K562 (cell line): ENCODE data around the gene FBXW11. TPM values are rescaled to one million over a fixed set of nuclear protein-coding genes. Genes with fewer than 3 reads are reported as not detected.

Experiments used
- ATAC-seq: fragments of 200-7000 bp; cut with Tn5 transposase; 3 replicates; pipeline ENCODE4 v1.9.1; 2020; ENCODE audit warnings: moderate library complexity
- BruUV-seq: library from RNA; stranded (reverse); fragments of 400-500 nt; replicated peaks from 2 replicates; lab custom pipeline; 2021; lab: Mats Ljungman, UMichigan
- CTCF ChIA-PET: fragments of 300-600 bp; formaldehyde crosslinking; extraction: SDS; loops from one replicate; lab custom pipeline; 2021; ENCODE audit warnings: low intra/inter-chr PET ratio; lab: Yijun Ruan, JAX
- POLR2A ChIA-PET: fragments of 300-600, 350-650 bp; sonication (Branson Sonifier 250); formaldehyde crosslinking; extraction: SDS; loops from one replicate; lab custom pipeline; 2021; ENCODE audit warnings: antibody characterized with exemption, inconsistent platforms; lab: Yijun Ruan, JAX
- DNase-seq, 4 experiments: peaks; one replicate each; pipeline versions ENCODE4 v3.0.0 to v3.0.0-alpha.2; 2011 to 2018; ENCODE audit warnings: low spot score in 3 of 4, mixed read lengths in 3 of 4; ENCODE audit errors: extremely low read depth in 1 of 4
- FAIRE-seq: peaks from 2 replicates; lab custom pipeline; 2011; peaks lifted over from hg19 to GRCh38; lab: Jason Lieb, UNC
- H2AFZ ChIP-seq: 2 replicates; pipeline ENCODE4 v1.6.0; 2011; ENCODE audit warnings: low read depth, low read length, control low read depth, inconsistent platforms
- H3K27ac ChIP-seq: fragments of 200-600 bp; 3 replicates; pipeline ENCODE4 v1.8.0; 2011; ENCODE audit warnings: low read depth, mild to moderate bottlenecking, control low read depth, inconsistent platforms, low read length, moderate library complexity, mixed read lengths; ENCODE audit errors: extremely low read depth
- H3K27me3 ChIP-seq, 2 experiments: fragments of 300-600 bp in 1 of 2; 2 replicates in 1 of 2; 3 replicates in 1 of 2; pipeline versions ENCODE4 v1.6.0 to v1.8.0; 2011; ENCODE audit warnings: inconsistent platforms in 2 of 2, low read length in 2 of 2, mild to moderate bottlenecking in 1 of 2, mixed read lengths in 1 of 2, moderate library complexity in 1 of 2; ENCODE audit not compliant: control insufficient read depth in 2 of 2, insufficient read depth in 2 of 2
- H3K36me3 ChIP-seq: fragments of 300-600 bp; 3 replicates; pipeline ENCODE4 v1.8.0; 2011; ENCODE audit warnings: mild to moderate bottlenecking, low read length, inconsistent platforms; ENCODE audit not compliant: control insufficient read depth, insufficient read depth
- H3K4me1 ChIP-seq, 2 experiments: fragments of 200-600 bp in 1 of 2; replicated peaks in 1 of 2; 2 replicates in 1 of 2; 3 replicates in 1 of 2; pipeline versions ENCODE4 v1.5.1 to v1.8.0; 2011; ENCODE audit warnings: inconsistent platforms in 2 of 2, low read length in 2 of 2, mild to moderate bottlenecking in 1 of 2, mixed read lengths in 1 of 2, moderate library complexity in 1 of 2; ENCODE audit not compliant: control insufficient read depth in 2 of 2, insufficient read depth in 2 of 2
- H3K4me2 ChIP-seq: 2 replicates; pipeline ENCODE4 v1.6.1; 2011; ENCODE audit warnings: low read length, control low read depth, inconsistent platforms, mixed read lengths; ENCODE audit not compliant: insufficient read depth
- H3K4me3 ChIP-seq: fragments of 200-600 bp; sonication (generic), shearing (Covaris generic); 2 replicates; pipeline ENCODE4 v1.5.1; 2016; ENCODE audit warnings: control low read depth, inconsistent platforms
- H3K79me2 ChIP-seq: fragments of 200-600 bp; 3 replicates; pipeline ENCODE4 v1.8.0; 2011; ENCODE audit warnings: low read length, inconsistent platforms; ENCODE audit not compliant: control insufficient read depth, insufficient read depth
- H3K9ac ChIP-seq, 2 experiments: 2 replicates each; pipeline versions ENCODE4 v1.6.0 to v1.6.1; 2011; ENCODE audit warnings: low read depth in 2 of 2, low read length in 2 of 2, control low read depth in 1 of 2, inconsistent platforms in 1 of 2, mild to moderate bottlenecking in 1 of 2, mixed read lengths in 1 of 2; ENCODE audit not compliant: insufficient read depth in 1 of 2
- H3K9me1 ChIP-seq: one replicate; pipeline ENCODE4 v1.6.0; 2011; ENCODE audit warnings: inconsistent platforms, mild to moderate bottlenecking, low read length, moderate library complexity; ENCODE audit not compliant: control insufficient read depth, insufficient read depth
- H3K9me3 ChIP-seq: replicated peaks from 2 replicates; pipeline ENCODE4 v1.5.1; 2011; ENCODE audit warnings: low read depth, low read length, inconsistent platforms; ENCODE audit not compliant: control insufficient read depth, insufficient read depth
- H4K20me1 ChIP-seq: replicated peaks from 2 replicates; pipeline ENCODE4 v1.6.1; 2011; ENCODE audit warnings: low read length, inconsistent platforms, mixed read lengths; ENCODE audit not compliant: control insufficient read depth, insufficient read depth
- BDP1 ChIP-seq: IDR thresholded peaks from 3 replicates; pipeline ENCODE4 v1.6.1; 2011; ENCODE audit not compliant: insufficient read length, insufficient read depth
- C11orf30 ChIP-seq: fragments of 450-650 bp; IDR thresholded peaks from 2 replicates; pipeline ENCODE4 v1.6.1; 2016; ENCODE audit warnings: low read depth, mild to moderate bottlenecking
- GATA2 ChIP-seq: sonication (generic); formaldehyde crosslinking; IDR thresholded peaks from 2 replicates; pipeline ENCODE4 v1.4.0; 2020; ENCODE audit warnings: mild to moderate bottlenecking, missing genetic modification reagents
- HIVEP1 ChIP-seq: fragments of 250-450 bp; sonication (Bioruptor Pico); IDR thresholded peaks from 2 replicates; pipeline ENCODE4 v1.4.0; 2020; ENCODE audit warnings: mild to moderate bottlenecking
- KDM1A ChIP-seq, 2 experiments: fragments of 450-650 bp; IDR thresholded peaks; 2 replicates each; pipeline ENCODE4 v1.6.1; 2016; ENCODE audit warnings: mild to moderate bottlenecking in 2 of 2
- MAFF ChIP-seq: IDR thresholded peaks from 2 replicates; pipeline ENCODE4 v1.6.1; 2012; ENCODE audit warnings: low read length, improper control_type of control experiment
- MAFG ChIP-seq: fragments of 450-650 bp; conservative IDR thresholded peaks from 2 replicates; pipeline ENCODE4 v1.6.1; 2016; ENCODE audit warnings: missing genetic modification characterization, missing compliant biosample characterization
- MAFK ChIP-seq: IDR thresholded peaks from 2 replicates; pipeline ENCODE4 v1.6.1; 2011; ENCODE audit warnings: low read length, improper control_type of control experiment
- MEF2D ChIP-seq: conservative IDR thresholded peaks from 2 replicates; pipeline ENCODE4 v1.6.1; 2016; ENCODE audit warnings: low read depth, missing genetic modification characterization, missing compliant biosample characterization
- MEIS2 ChIP-seq: fragments of 450-650 bp; IDR thresholded peaks from 2 replicates; pipeline ENCODE4 v1.6.1; 2014; ENCODE audit warnings: mild to moderate bottlenecking; ENCODE audit not compliant: partially characterized antibody
- NR2C2 ChIP-seq, 2 experiments: fragments of 200-800 bp in 1 of 2; sonication (Bioruptor generic) in 1 of 2; sonication (generic) in 1 of 2; formaldehyde crosslinking in 1 of 2; IDR thresholded peaks; 2 replicates each; pipeline versions ENCODE4 v1.6.1 to v1.8.0; 2016 to 2022; ENCODE audit warnings: mild to moderate bottlenecking in 1 of 2, missing compliant biosample characterization in 1 of 2, missing genetic modification characterization in 1 of 2, missing genetic modification reagents in 1 of 2
- PHF21A ChIP-seq: fragments of 450-650 bp; IDR thresholded peaks from 2 replicates; pipeline ENCODE4 v1.6.1; 2017; ENCODE audit warnings: low read depth, borderline replicate concordance
- ZBED1 ChIP-seq: IDR thresholded peaks from 2 replicates; pipeline ENCODE4 v1.6.1; 2014
- ZBTB1 ChIP-seq: sonication (generic); formaldehyde crosslinking; IDR thresholded peaks from 2 replicates; pipeline ENCODE4 v1.8.1; 2023; ENCODE audit warnings: missing genetic modification reagents, low read depth, mild to moderate bottlenecking, borderline replicate concordance
- ZEB2 ChIP-seq: fragments of 450-650 bp; IDR thresholded peaks from 2 replicates; pipeline ENCODE4 v1.6.1; 2016
- ZNF24 ChIP-seq: fragments of 450-650 bp; IDR thresholded peaks from 2 replicates; pipeline ENCODE4 v1.6.1; 2016
- ZNF316 ChIP-seq: fragments of 450-650 bp; IDR thresholded peaks from 2 replicates; pipeline ENCODE4 v1.6.1; 2016
- ZNF41 ChIP-seq: fragments of 250-450 bp; sonication (Bioruptor Pico); conservative IDR thresholded peaks from 2 replicates; pipeline ENCODE4 v1.4.0; 2020; ENCODE audit warnings: mild to moderate bottlenecking
- ZNF561 ChIP-seq: fragments of 450-650 bp; formaldehyde crosslinking; conservative IDR thresholded peaks from 2 replicates; pipeline ENCODE4 v1.4.0; 2020; ENCODE audit warnings: mild to moderate bottlenecking, moderate library complexity
- WGBS: fragments of 100-300 bp; shearing (Covaris generic); methylation state at CpG from one replicate; pipeline ENCODE4 v1.1.6; 2016; ENCODE audit warnings: low coverage, mixed read lengths; ENCODE audit not compliant: insufficient coverage; ENCODE audit errors: missing lambda C conversion rate; 5-methylcytosine and 5-hydroxymethylcytosine counted together
- in situ Hi-C: fragments of 300-500 bp; cut with MboI; formaldehyde crosslinking; loops from 4 replicates; pipeline ENCODE4 v1.15.0; 2018; ENCODE audit warnings: inconsistent platforms, mixed read lengths
- intact Hi-C: fragments of 100-400 bp; cut with micrococcal nuclease; formaldehyde crosslinking; loops from 2 replicates; pipeline ENCODE4 v1.14.2; 2022
- polyA plus RNA-seq, 8 experiments: library from polyadenylated mRNA; depleted of rRNA in 4 of 8; stranded (reverse) in 5 of 8; unstranded in 3 of 8; fragments of >200 nt; fragmentation: Nextera tagmentation in 2 of 8; fragmentation: Illumina TruSeq in 1 of 8; extraction: Ambion mirVana in 2 of 8; extraction: Trizol in 1 of 8; gene quantifications; 2 replicates each; pipeline versions ENCODE4 v1.2.1 to v1.2.3, GENCODE V29; 2011 to 2014; ENCODE audit warnings: inconsistent platforms in 1 of 8, missing spikeins in 1 of 8
- total RNA-seq, 7 experiments: library from RNA; depleted of rRNA in 6 of 7; stranded (reverse); fragments of >200 nt in 6 of 7; fragmentation: Illumina TruSeq in 2 of 7; extraction: Trizol in 2 of 7; gene quantifications; 2 replicates each; pipeline versions ENCODE4 v1.2.1 to v1.2.3, GENCODE V29; 2011 to 2021; ENCODE audit warnings: low replicate concordance in 1 of 7
- TF ChIP-seq, protein P1 (sequence below), 3 experiments: fragments of 200-800 bp in 1 of 3; sonication (Bioruptor generic) in 1 of 3; sonication (generic) in 1 of 3; formaldehyde crosslinking in 1 of 3; IDR thresholded peaks; 2 replicates each; pipeline versions ENCODE4 v1.6.1 to v1.8.0; 2016 to 2022; ENCODE audit warnings: mild to moderate bottlenecking in 2 of 3, missing compliant biosample characterization in 2 of 3, missing genetic modification characterization in 2 of 3, missing genetic modification reagents in 1 of 3
- TF ChIP-seq, protein P2 (sequence below): fragments of 450-650 bp; IDR thresholded peaks from 2 replicates; pipeline ENCODE4 v1.7.1; 2018; ENCODE audit warnings: mild to moderate bottlenecking, low read depth; ENCODE audit not compliant: partially characterized antibody
- TF ChIP-seq, protein P3 (sequence below): fragments of 450-650 bp; IDR thresholded peaks from 2 replicates; pipeline ENCODE4 v1.6.1; 2016

FBXW11 gene
- total and polyA plus RNA-seq, 9 of the 15 experiments (the other 6 are each of a cell fraction or from before 2014, with no cell fraction given), result 3.0 to 28.6 (median 23.6) TPM

DNA sequence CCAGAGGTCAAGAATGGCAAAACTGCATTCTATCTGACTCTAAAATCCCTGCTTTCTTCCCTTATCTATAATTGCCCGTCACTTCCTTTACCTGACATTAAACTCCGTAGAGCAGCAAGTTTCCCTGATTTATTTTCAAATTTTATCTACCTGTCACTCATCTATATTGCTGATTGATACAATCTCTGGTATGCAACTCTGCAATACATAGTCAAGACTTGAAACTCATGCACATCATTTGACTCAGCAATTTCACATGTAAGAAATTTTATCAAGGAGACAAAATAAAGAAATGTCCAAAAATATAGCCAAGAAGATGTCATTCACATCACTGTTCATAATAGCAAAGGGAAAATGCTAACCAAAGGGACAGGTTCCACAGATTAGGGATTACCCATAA, 39.5 kb downstream of the FBXW11 start:
- intact Hi-C loops (no loop called here), in situ Hi-C loops (no loop called here)
- Histone ChIP-seq H2AFZ (no peak overlapping the region), H3K9me3 (no peaks in the 10 kb centered on the region), H4K20me1 (no peaks in the 10 kb centered on the region), H3K4me3 (no peak overlapping the region), H3K4me2 (no peak overlapping the region), H3K9ac (no peak overlapping the region), H3K9me1 (no peaks in the 10 kb centered on the region), H3K4me1 (no peaks in the 10 kb centered on the region; a peak in 1 of 5 replicates), H3K36me3 (no peaks in the 10 kb centered on the region), H3K27ac (no peak overlapping the region), H3K27me3 (no peaks in the 10 kb centered on the region), H3K79me2 (peaks cover 49% of the 10 kb centered on the region)
- DNase-seq (no peak), ATAC-seq (no peak), FAIRE-seq (no peak)
- POLR2A ChIA-PET, result no interaction called here
- CTCF ChIA-PET, result no interaction called here
- BruUV-seq, result no TSS peak
- 31% methylated on average over 2 of the region's 2 CpGs for WGBS
- TF ChIP-seq, protein P1, sequence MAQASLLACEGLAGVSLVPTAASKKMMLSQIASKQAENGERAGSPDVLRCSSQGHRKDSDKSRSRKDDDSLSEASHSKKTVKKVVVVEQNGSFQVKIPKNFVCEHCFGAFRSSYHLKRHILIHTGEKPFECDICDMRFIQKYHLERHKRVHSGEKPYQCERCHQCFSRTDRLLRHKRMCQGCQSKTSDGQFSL (CRISPR knock-in tag; IDR thresholded peaks at IDR 0.05), result no peak
- TF ChIP-seq, protein P1 (tag; IDR thresholded peaks at IDR 0.05), result no peak
- TF ChIP-seq ZEB2, result 0 out of 2 replicates have a peak, but pooled peaks have one; percentile 30
- TF ChIP-seq NR2C2 (CRISPR knock-in tag; IDR thresholded peaks at IDR 0.05), result no peak
- no peak for TF ChIP-seq NR2C2 (tag; IDR thresholded peaks at IDR 0.05)
- TF ChIP-seq ZNF24, result no peak
- no peak for TF ChIP-seq ZNF41 (CRISPR knock-in tag)
- TF ChIP-seq ZBTB1 (CRISPR knock-in tag), result no peak
- no peak for TF ChIP-seq ZBED1
- TF ChIP-seq, protein P2, sequence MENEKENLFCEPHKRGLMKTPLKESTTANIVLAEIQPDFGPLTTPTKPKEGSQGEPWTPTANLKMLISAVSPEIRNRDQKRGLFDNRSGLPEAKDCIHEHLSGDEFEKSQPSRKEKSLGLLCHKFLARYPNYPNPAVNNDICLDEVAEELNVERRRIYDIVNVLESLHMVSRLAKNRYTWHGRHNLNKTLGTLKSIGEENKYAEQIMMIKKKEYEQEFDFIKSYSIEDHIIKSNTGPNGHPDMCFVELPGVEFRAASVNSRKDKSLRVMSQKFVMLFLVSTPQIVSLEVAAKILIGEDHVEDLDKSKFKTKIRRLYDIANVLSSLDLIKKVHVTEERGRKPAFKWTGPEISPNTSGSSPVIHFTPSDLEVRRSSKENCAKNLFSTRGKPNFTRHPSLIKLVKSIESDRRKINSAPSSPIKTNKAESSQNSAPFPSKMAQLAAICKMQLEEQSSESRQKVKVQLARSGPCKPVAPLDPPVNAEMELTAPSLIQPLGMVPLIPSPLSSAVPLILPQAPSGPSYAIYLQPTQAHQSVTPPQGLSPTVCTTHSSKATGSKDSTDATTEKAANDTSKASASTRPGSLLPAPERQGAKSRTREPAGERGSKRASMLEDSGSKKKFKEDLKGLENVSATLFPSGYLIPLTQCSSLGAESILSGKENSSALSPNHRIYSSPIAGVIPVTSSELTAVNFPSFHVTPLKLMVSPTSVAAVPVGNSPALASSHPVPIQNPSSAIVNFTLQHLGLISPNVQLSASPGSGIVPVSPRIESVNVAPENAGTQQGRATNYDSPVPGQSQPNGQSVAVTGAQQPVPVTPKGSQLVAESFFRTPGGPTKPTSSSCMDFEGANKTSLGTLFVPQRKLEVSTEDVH, result no peak
- peak; percentile 31; the same call in 1 of the 2 replicates for TF ChIP-seq MAFF
- no peak for TF ChIP-seq ZNF561
- peak; percentile 64 for TF ChIP-seq C11orf30
- no peak for TF ChIP-seq MEF2D
- TF ChIP-seq MAFG (tag), result peak; percentile 64
- no peak for TF ChIP-seq BDP1
- no peak for TF ChIP-seq PHF21A
- peak; percentile 82 for TF ChIP-seq ZNF316
- peak; percentile 30; the same call in 1 of the 2 replicates for TF ChIP-seq MAFK
- TF ChIP-seq HIVEP1 (CRISPR knock-in tag), result no peak
- TF ChIP-seq MEIS2, result peak; percentile 35
- no peak for TF ChIP-seq GATA2
- TF ChIP-seq, protein P3, sequence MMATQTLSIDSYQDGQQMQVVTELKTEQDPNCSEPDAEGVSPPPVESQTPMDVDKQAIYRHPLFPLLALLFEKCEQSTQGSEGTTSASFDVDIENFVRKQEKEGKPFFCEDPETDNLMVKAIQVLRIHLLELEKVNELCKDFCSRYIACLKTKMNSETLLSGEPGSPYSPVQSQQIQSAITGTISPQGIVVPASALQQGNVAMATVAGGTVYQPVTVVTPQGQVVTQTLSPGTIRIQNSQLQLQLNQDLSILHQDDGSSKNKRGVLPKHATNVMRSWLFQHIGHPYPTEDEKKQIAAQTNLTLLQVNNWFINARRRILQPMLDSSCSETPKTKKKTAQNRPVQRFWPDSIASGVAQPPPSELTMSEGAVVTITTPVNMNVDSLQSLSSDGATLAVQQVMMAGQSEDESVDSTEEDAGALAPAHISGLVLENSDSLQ, result peak; percentile 70
- peak; percentile 35 to 37; a peak in 1 of 4 replicates for TF ChIP-seq KDM1A (IDR thresholded peaks at IDR 0.05)
